B cell (primary cell): ENCODE data around the gene IFT122. TPM values are rescaled to one million over a fixed set of nuclear protein-coding genes. Genes with fewer than 3 reads are reported as not detected.

Experiments used
- ATAC-seq: fragments of 200-7000 bp; cut with Tn5 transposase; one replicate; pipeline ENCODE4 v1.10.0; 2021; ENCODE audit warnings: low read depth, mild to moderate bottlenecking, moderate number of reproducible peaks, moderate library complexity
- CTCF ChIA-PET: fragments of 350-600 bp; sonication (Branson Sonifier 250); formaldehyde crosslinking; loops from one replicate; lab custom pipeline; 2021; ENCODE audit warnings: antibody characterized with exemption, inconsistent platforms; lab: Charles Lee
- POLR2A ChIA-PET: fragments of 350-600 bp; sonication (Branson Sonifier 250); formaldehyde crosslinking; loops from one replicate; lab custom pipeline; 2021; ENCODE audit warnings: antibody characterized with exemption; lab: Charles Lee
- DNase-seq: peaks from one replicate; pipeline ENCODE4 v3.0.0; 2013
- H2AFZ ChIP-seq: 2 replicates; pipeline ENCODE4 v1.6.1; 2012; ENCODE audit warnings: mild to moderate bottlenecking, low read depth, low read length; ENCODE audit not compliant: insufficient read depth, poor library complexity, severe bottlenecking
- H3K27ac ChIP-seq, 2 donors: 1 replicate in 1 of 2; 2 replicates in 1 of 2; pipeline ENCODE4 v1.5.1; 2012 to 2013; ENCODE audit warnings: low read length in 2 of 2, mild to moderate bottlenecking in 2 of 2, moderate library complexity in 1 of 2
- H3K27me3 ChIP-seq, 4 experiments: fragments of 200-600 bp in 1 of 4; sonication (generic) in 1 of 4; replicated peaks in 1 of 4; 1 replicate in 2 of 4; 2 replicates in 2 of 4; pipeline versions ENCODE4 v1.6.1 to v1.7.0; 2013 to 2016; ENCODE audit warnings: low read length in 3 of 4, mild to moderate bottlenecking in 2 of 4, mixed read lengths in 1 of 4, moderate library complexity in 1 of 4; ENCODE audit not compliant: insufficient read depth in 4 of 4, control insufficient read depth in 3 of 4; ENCODE audit errors: control extremely low read depth in 1 of 4
- H3K36me3 ChIP-seq, 2 experiments: replicated peaks in 1 of 2; 1 replicate in 1 of 2; 2 replicates in 1 of 2; pipeline versions ENCODE4 v1.6.1 to v1.7.1; 2013; ENCODE audit warnings: low read length in 1 of 2; ENCODE audit not compliant: insufficient read depth in 2 of 2, control insufficient read depth in 1 of 2; ENCODE audit errors: control extremely low read depth in 1 of 2, extremely low read depth in 1 of 2
- H3K4me1 ChIP-seq, 2 donors: fragments of 200-600 bp in 1 of 2; sonication (generic) in 1 of 2; 1 replicate in 1 of 2; 2 replicates in 1 of 2; pipeline versions ENCODE4 v1.5.1 to v1.6.1; 2013 to 2017; ENCODE audit warnings: low read length in 2 of 2; ENCODE audit not compliant: control insufficient read depth in 2 of 2, insufficient read depth in 2 of 2
- H3K4me2 ChIP-seq: replicated peaks from 2 replicates; pipeline ENCODE3; 2012; ENCODE audit warnings: mild to moderate bottlenecking, low read depth, low read length; ENCODE audit not compliant: poor library complexity, severe bottlenecking
- H3K4me3 ChIP-seq, 5 experiments: fragments of 200-600 bp in 1 of 5; sonication (generic) in 1 of 5; 1 replicate in 3 of 5; 2 replicates in 2 of 5; pipeline versions ENCODE4 v1.5.1 to v1.7.0; 2011 to 2016; ENCODE audit warnings: low read length in 4 of 5, mild to moderate bottlenecking in 4 of 5, low read depth in 2 of 5, control low read depth in 1 of 5, moderate library complexity in 1 of 5; ENCODE audit not compliant: insufficient read depth in 1 of 5; ENCODE audit errors: control extremely low read depth in 1 of 5, extremely low read depth in 1 of 5
- H3K79me2 ChIP-seq: fragments of 200-600 bp; sonication (generic); one replicate; pipeline ENCODE4 v1.6.0; 2016; ENCODE audit warnings: low read length; ENCODE audit not compliant: control insufficient read depth, insufficient read depth
- H3K9ac ChIP-seq: fragments of 200-600 bp; sonication (generic); 2 replicates; pipeline ENCODE4 v1.6.1; 2017; ENCODE audit warnings: mild to moderate bottlenecking, low read length, moderate library complexity
- H3K9me3 ChIP-seq, 3 donors: one replicate each; pipeline versions ENCODE4 v1.6.1 to v1.7.1; 2013; ENCODE audit warnings: low read length in 2 of 3; ENCODE audit not compliant: control insufficient read depth in 2 of 3, insufficient read depth in 1 of 3; ENCODE audit errors: control extremely low read depth in 1 of 3
- H4K20me1 ChIP-seq: 2 replicates; pipeline ENCODE4 v1.6.0; 2012; ENCODE audit warnings: mild to moderate bottlenecking, low read length; ENCODE audit not compliant: insufficient read depth, control insufficient read depth, poor library complexity, severe bottlenecking
- H3K27ac Mint-ChIP-seq: one replicate; pipeline ENCODE4 v1.8.0; 2021; ENCODE audit warnings: mixed read lengths
- H3K27me3 Mint-ChIP-seq: one replicate; pipeline ENCODE4 v1.8.0; 2021; ENCODE audit warnings: mixed read lengths
- H3K4me1 Mint-ChIP-seq: one replicate; pipeline ENCODE4 v1.8.0; 2021; ENCODE audit warnings: mixed read lengths
- H3K4me3 Mint-ChIP-seq: one replicate; pipeline ENCODE4 v1.8.0; 2021; ENCODE audit warnings: mixed read lengths
- H3K9me3 Mint-ChIP-seq: one replicate; pipeline ENCODE4 v1.8.0; 2022; ENCODE audit warnings: mixed read lengths; ENCODE audit not compliant: insufficient read depth
- EZH2 ChIP-seq: IDR thresholded peaks from 2 replicates; pipeline ENCODE4 v1.6.1; 2012; ENCODE audit warnings: borderline replicate concordance, low read depth, mild to moderate bottlenecking, moderate library complexity, low read length; ENCODE audit not compliant: insufficient read depth, poor library complexity, severe bottlenecking
- WGBS: methylation state at CpG from one replicate; pipeline ENCODE4 v1.1.5; 2013; ENCODE audit warnings: missing lambda C conversion rate; ENCODE audit not compliant: insufficient coverage; 5-methylcytosine and 5-hydroxymethylcytosine counted together
- intact Hi-C: fragments of 100-400 bp; cut with micrococcal nuclease; formaldehyde crosslinking; loops from one replicate; pipeline ENCODE4 v1.10.0; 2022
- polyA plus RNA-seq: library from polyadenylated mRNA; depleted of rRNA; stranded (reverse); fragments of >200 nt; gene quantifications from 2 replicates; pipeline ENCODE4 v1.2.3, GENCODE V29; 2012
- total RNA-seq, 2 donors: library from RNA; stranded (reverse); fragments of 120-200 nt in 1 of 2; gene quantifications; 1 replicate in 1 of 2; 2 replicates in 1 of 2; pipeline versions ENCODE4 v1.2.3 to v1.2.4, GENCODE V29; 2013 to 2022
- TF ChIP-seq, protein P1 (sequence below): fragments of 200-600 bp; IDR thresholded peaks from one replicate; pipeline ENCODE4 v1.8.0; 2022; ENCODE audit warnings: antibody characterized with exemption, mild to moderate bottlenecking

Gene IFT122
- total and polyA plus RNA-seq, 2 donors (not counting 1 experiment from before 2014, with no cell fraction given): 14.0 to 34.3 TPM

DNA sequence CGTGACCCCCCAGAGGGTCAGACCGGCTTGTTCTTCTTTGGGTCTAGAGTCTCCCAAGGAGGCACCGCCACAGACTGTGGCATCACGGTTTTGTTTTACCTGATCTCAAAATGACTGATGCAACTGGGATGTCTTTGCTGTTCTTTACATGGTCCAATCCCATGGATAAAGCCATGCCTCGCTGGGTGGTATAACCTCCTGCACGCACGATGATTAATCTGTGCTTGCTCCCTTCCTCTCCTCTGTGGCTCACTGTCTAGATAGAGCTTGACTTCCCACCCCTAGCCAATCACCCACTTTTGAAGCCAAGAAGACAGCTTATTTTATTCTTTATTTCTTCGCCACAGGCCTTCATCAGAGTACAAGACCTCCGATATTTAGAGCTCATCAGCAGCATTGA, 51.8 kb downstream of the IFT122 start:
- ChIA-PET CTCF (interaction anchor here (0.7 to 5.3 kb wide), 15 partner anchors 9 to 442 kb away, joined by 3 to 163 read pairs (median 4); a partner anchor contains a TSS), POLR2A (interaction anchor here (0.6 to 1.6 kb wide), 2 partner anchors 136 to 153 kb away, joined by 3 read pairs; no protein-coding TSS in a partner anchor)
- H3K4me1 ChIP-seq: peaks cover 0 to 3% of the 10 kb centered on the region in 2 donors
- no peak for ATAC-seq
- H3K27me3 Mint-ChIP-seq: no peaks in the 10 kb centered on the region
- no peak overlapping the region for H3K9ac ChIP-seq
- no peak overlapping the region for H2AFZ ChIP-seq
- H3K4me3 Mint-ChIP-seq: no peak overlapping the region
- TF ChIP-seq, protein P1, sequence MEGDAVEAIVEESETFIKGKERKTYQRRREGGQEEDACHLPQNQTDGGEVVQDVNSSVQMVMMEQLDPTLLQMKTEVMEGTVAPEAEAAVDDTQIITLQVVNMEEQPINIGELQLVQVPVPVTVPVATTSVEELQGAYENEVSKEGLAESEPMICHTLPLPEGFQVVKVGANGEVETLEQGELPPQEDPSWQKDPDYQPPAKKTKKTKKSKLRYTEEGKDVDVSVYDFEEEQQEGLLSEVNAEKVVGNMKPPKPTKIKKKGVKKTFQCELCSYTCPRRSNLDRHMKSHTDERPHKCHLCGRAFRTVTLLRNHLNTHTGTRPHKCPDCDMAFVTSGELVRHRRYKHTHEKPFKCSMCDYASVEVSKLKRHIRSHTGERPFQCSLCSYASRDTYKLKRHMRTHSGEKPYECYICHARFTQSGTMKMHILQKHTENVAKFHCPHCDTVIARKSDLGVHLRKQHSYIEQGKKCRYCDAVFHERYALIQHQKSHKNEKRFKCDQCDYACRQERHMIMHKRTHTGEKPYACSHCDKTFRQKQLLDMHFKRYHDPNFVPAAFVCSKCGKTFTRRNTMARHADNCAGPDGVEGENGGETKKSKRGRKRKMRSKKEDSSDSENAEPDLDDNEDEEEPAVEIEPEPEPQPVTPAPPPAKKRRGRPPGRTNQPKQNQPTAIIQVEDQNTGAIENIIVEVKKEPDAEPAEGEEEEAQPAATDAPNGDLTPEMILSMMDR: no peak
- TF ChIP-seq EZH2: no peak
- no peaks in the 10 kb centered on the region for H4K20me1 ChIP-seq
- no peaks in the 10 kb centered on the region for H3K9me3 ChIP-seq
- no peak overlapping the region for H3K27ac ChIP-seq
- H3K4me2 ChIP-seq: no peak overlapping the region
- H3K4me1 Mint-ChIP-seq: peaks cover 2% of the 10 kb centered on the region
- no peak overlapping the region for H3K27ac Mint-ChIP-seq
- H3K27me3 ChIP-seq: no peaks in the 10 kb centered on the region
- no peaks in the 10 kb centered on the region for H3K79me2 ChIP-seq
- peaks cover 0 to 3% of the 10 kb centered on the region in 2 experiments for H3K36me3 ChIP-seq
- DNase-seq: no peak
- WGBS: 98% methylated on average over 5 of the region's 9 CpGs
- H3K9me3 Mint-ChIP-seq: no peaks in the 10 kb centered on the region
- H3K4me3 ChIP-seq: no peak overlapping the region
- intact Hi-C loops: loop anchor here (5.0 kb wide), 1 partner anchor 86 kb away; no protein-coding TSS in a partner anchor

DNA sequence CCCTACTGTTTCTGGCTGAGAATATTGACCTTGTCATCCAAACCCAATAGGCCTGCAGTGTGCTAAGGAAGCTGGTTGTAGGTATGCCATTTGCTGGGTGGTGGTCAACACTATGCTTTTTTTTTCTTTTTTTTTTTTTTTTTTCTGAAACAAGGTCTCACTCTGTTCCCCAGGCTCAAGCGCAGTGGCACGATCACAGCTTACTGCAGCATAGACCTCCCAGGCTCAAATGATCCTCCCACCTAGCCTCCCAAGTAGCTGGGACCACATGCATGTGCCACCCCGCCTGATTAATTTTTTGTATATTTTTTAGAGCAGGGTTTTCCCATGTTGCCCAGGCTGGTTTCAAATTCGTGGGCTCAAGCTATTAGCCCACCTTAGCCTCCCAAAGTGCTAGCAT, 52.7 kb downstream of the IFT122 start:
- no peak for TF ChIP-seq EZH2
- TF ChIP-seq, protein P1: no peak
- H3K4me2 ChIP-seq: no peak overlapping the region
- Mint-ChIP-seq H3K9me3 (no peaks in the 10 kb centered on the region), H3K4me3 (no peak overlapping the region), H3K4me1 (peaks cover 2% of the 10 kb centered on the region), H3K27ac (no peak overlapping the region), H3K27me3 (no peaks in the 10 kb centered on the region)
- peaks cover 0 to 3% of the 10 kb centered on the region in 2 experiments for H3K36me3 ChIP-seq
- no peaks in the 10 kb centered on the region for H3K9me3 ChIP-seq
- H3K9ac ChIP-seq: no peak overlapping the region
- no peak for ATAC-seq
- no peak overlapping the region for H3K27ac ChIP-seq
- peaks cover 0 to 3% of the 10 kb centered on the region in 2 donors for H3K4me1 ChIP-seq
- POLR2A ChIA-PET: interaction anchor here (1.6 kb wide), 1 partner anchor 135 kb away, joined by 3 read pairs; no protein-coding TSS in a partner anchor
- CTCF ChIA-PET: interaction anchor here (0.7 to 5.3 kb wide), 14 partner anchors 10 to 441 kb away, joined by 3 to 163 read pairs (median 4); a partner anchor contains a TSS
- WGBS: 50% methylated on average over 1 of the region's 4 CpGs
- intact Hi-C loops: loop anchor here (5.0 kb wide), 1 partner anchor 85 kb away; no protein-coding TSS in a partner anchor
- H3K27me3 ChIP-seq: no peaks in the 10 kb centered on the region
- no peak overlapping the region for H3K4me3 ChIP-seq
- no peaks in the 10 kb centered on the region for H3K79me2 ChIP-seq
- no peak overlapping the region for H2AFZ ChIP-seq
- H4K20me1 ChIP-seq: no peaks in the 10 kb centered on the region
- no peak for DNase-seq
